Nucleus accumbens (tissue), 56 donors: Measurements from ENCODE around the gene GPR141.
"Not testable (repeated sequence)": the region's sequence is repeated elsewhere in the genome, so short reads cannot be mapped to it uniquely, and the experiment has no call there.

Experiments
- DNase-seq, 56 donors: peaks; one replicate each; lab custom pipeline; 2025; lab: John Stamatoyannopoulos, UW

GPR141 gene

GRCh38 chr7:37684927-37685326, 1.4 kb downstream of the GPR141 start:
- DNase-seq = no peak

- no peak for DNase-seq
These were observed 3.2 kb downstream of the GPR141 start for GRCh38 chr7:37686556-37687345.

GRCh38 chr7:37690206-37690605, 6.6 kb downstream of the GPR141 start:
- DNase-seq = no peak

GRCh38 chr7:37694208-37695094, 10.9 kb downstream of the GPR141 start:
- no peak for DNase-seq

- DNase-seq = no peak
These were observed 14.7 kb downstream of the GPR141 start for GRCh38 chr7:37698276-37698675.

GRCh38 chr7:37698782-37699181, 15.2 kb downstream of the GPR141 start:
- DNase-seq = no peak

- DNase-seq = no peak
These were observed 18.2 kb downstream of the GPR141 start for GRCh38 chr7:37701769-37702168.

- no peak for DNase-seq
These were observed 19.8 kb downstream of the GPR141 start for GRCh38 chr7:37703361-37703760.

- DNase-seq = not testable (repeated sequence)
These were observed 20.8 kb downstream of the GPR141 start for GRCh38 chr7:37704328-37704833.

- DNase-seq = no peak
These were observed 22.4 kb downstream of the GPR141 start for GRCh38 chr7:37705976-37706375.

- no peak for DNase-seq
These were observed 23.2 kb downstream of the GPR141 start for GRCh38 chr7:37706804-37707203.

- no peak for DNase-seq
These were observed 24.4 kb downstream of the GPR141 start for GRCh38 chr7:37707754-37708485.

- DNase-seq = no peak
These were observed 26.3 kb downstream of the GPR141 start for GRCh38 chr7:37709631-37710509.

GRCh38 chr7:37713613-37714012, 30.0 kb downstream of the GPR141 start:
- no peak for DNase-seq

- no peak for DNase-seq
These were observed 31.0 kb downstream of the GPR141 start for GRCh38 chr7:37714606-37715005.

- no peak for DNase-seq
These were observed 35.0 kb downstream of the GPR141 start for GRCh38 chr7:37718585-37718984.

GRCh38 chr7:37719077-37719476, 35.5 kb downstream of the GPR141 start:
- DNase-seq = no peak

- DNase-seq = peak in 2 of 56 donors; percentile 2
These were observed 41.2 kb downstream of the GPR141 start for GRCh38 chr7:37724732-37725131.

GRCh38 chr7:37726016-37726415, 42.5 kb downstream of the GPR141 start:
- DNase-seq = no peak

GRCh38 chr7:37728747-37729146, 45.2 kb downstream of the GPR141 start:
- no peak for DNase-seq
